GM19328 (cell line): ENCODE measurements around the gene ST6GALNAC5.

Source experiments
- ATAC-seq: cut with Tn5 transposase; IDR thresholded peaks from one replicate; pipeline ENCODE4 v1.9.1; 2021; ENCODE audit warnings: mild to moderate bottlenecking, moderate library complexity; ENCODE audit not compliant: unreplicated experiment

Gene ST6GALNAC5

DNA sequence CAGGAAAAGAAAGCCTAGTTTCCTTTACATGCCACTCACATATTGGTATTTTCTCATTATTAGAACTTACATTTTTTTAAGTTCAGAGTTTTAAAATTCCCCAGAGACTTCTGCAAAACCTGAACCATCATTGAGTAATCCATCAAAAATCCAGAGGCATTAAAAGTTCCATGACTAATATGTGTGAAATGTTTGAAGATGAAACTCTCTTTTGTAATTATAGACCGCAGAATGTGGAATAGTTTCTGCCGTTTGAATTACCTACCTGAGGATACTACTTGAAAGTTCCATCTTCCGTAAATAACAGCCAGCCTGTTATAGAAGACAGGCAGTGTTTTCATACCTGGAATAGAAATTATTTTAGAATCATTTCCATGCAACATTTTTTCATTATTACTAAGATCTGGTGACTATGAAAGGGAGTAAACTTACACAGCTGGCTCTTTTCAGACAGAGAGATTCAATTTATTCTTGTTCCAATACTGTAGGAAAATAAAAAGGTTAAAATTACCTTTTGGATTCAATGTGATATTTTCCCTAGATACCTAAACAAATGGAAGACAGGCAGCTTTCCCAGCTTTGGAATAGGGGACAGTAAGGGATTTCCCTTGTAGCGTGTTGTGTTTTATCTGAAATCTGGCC is 131.4 kb downstream of the ST6GALNAC5 start:
- no peak for ATAC-seq

DNA sequence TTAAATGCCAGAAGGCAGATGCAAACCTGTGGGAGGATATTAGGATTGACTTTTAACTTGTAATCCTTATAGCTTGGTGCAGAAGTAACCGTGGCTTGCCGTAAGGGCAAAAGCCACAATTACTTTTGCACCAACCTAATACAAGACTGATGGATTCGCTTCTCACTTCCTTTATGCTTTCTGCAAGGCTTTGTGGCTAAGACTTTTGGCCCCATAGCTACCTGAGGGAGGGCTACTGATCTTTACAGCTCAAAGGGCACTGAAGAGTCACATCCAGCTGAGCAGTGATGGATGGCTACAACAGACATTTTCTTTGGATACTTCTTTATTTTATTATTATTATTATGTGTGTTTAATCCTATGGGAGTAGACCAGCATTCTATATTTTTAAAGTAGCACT is 140.4 kb downstream of the ST6GALNAC5 start:
- ATAC-seq, result no peak

GRCh38 chr1:77010937-77011336 is 143.7 kb downstream of the ST6GALNAC5 start:
- no peak for ATAC-seq

DNA sequence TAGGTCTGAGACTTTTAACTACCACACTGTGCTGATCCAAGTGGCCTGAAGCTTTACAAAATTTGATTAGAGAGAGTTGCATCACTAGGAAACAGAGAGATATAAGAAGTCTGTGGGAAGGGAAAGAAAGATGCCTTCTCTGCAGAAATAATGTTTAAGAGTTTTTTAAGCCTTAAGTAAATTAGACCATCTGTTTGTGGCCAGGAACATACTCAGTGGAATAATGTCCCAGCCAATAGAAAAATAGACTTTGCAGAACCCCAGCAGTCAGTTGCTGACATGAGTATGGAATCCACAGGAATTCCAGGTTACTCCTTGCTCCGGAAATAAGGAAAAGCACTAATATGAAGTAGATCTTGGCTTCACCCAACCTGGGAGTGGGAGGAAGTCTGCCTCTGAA is 144.8 kb downstream of the ST6GALNAC5 start:
- ATAC-seq, result no peak

DNA sequence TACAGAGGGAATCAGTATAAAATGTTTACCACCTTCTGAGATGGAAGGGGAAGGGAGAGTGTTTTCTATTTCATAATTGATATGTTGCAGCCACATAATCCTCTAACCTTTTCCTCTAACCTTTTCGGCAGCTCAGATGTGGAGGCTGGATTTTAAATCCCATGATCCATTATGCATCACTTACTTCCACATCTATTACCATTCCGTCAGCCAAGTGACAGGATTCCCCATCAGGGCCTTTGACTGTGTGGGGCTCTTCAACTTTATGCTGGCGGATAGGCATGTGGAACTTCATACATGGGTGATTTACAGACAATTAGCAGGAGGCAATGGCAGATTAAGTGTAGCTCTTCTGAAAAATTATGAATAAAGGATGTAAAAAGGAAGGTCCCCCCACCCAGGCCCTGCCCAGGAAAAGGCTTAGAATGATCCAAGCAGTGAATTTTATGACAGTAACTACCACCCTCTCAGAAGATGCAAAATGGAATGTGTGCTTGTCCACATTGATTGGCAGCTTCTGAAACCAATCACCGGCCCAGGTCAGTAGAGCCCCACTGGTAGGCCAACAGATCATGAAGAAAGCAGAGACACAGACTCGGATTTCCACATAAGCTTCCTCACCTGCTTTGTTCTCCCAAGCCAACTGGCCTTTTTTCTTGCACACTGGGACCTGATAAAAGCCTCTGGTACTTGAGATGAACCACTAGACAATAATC is 147.0 kb downstream of the ST6GALNAC5 start:
- no peak for ATAC-seq

GRCh38 chr1:77015748-77016341 is 148.6 kb downstream of the ST6GALNAC5 start:
- ATAC-seq, result no peak

DNA sequence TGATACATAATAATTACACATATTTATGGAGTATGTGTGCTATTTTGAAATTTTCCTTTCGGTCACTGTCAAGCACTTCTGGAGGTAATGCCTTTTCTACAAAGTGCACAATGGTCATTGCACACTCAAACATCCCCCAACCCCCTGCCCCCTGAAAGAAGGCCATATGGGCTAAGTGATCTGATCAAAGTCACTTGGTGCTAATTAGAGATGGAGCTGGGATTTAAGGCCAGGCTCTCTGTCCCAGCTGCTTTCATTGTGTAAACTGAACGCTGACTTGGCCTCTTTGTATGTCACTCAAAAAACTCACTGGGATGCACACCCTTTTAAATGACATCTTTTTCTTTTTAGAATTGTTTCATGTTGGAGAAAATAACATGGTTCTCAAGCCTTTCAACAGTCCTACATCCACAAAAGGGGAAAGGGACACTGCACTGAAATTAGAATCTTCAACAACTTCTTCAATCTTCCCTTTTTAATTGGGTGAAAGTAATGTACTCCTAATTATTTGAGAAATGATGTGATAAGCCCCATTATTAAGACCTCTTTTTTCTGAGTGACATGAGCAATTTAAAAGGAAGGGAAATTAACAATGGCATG is 149.2 kb downstream of the ST6GALNAC5 start:
- no peak for ATAC-seq

GRCh38 chr1:77018311-77018710 is 151.0 kb downstream of the ST6GALNAC5 start:
- no peak for ATAC-seq

- ATAC-seq, result no peak
Observed at GRCh38 chr1:77018761-77019160, 151.5 kb downstream of the ST6GALNAC5 start.

DNA sequence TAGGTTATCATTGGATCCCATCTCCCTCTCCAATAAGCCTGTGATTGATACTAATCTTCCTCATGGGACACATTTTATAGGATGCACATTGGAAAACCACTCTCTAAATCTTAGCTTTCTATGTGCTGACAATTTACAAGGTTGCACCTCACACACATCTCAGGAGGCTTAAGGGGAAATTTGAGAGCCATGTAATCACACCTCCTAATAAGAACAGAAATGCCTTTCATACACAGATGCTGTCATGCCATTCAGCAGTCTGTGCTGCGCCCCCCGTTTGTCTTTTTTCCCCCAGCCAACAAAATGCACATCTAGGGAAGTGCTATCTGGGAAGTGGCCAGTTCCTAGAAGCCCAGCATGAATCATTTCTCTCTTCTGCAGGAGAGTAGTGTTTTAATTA is 154.5 kb downstream of the ST6GALNAC5 start:
- no peak for ATAC-seq

GRCh38 chr1:77024500-77024899 is 157.2 kb downstream of the ST6GALNAC5 start:
- no peak for ATAC-seq

GRCh38 chr1:77025599-77025998 is 158.3 kb downstream of the ST6GALNAC5 start:
- no peak for ATAC-seq

DNA sequence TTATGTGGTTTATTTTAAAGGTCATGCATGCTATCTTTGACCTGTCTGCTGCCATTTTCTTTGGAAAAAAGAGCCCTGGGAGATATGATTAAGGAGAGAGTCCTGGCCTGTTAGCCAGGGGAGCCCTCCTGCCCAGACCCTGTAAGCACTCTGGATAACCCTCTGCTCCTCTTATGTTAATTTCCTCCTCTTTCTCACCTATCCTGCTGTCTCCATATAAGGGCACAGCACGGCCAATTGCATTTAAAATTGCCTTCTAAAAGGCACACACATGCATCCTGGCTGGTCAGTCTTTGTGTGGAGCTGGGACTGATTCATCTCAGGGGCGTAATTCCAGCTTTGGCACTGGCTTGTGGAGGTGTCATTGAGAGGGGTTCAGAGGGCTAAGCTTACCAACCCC is 158.9 kb downstream of the ST6GALNAC5 start:
- no peak for ATAC-seq

DNA sequence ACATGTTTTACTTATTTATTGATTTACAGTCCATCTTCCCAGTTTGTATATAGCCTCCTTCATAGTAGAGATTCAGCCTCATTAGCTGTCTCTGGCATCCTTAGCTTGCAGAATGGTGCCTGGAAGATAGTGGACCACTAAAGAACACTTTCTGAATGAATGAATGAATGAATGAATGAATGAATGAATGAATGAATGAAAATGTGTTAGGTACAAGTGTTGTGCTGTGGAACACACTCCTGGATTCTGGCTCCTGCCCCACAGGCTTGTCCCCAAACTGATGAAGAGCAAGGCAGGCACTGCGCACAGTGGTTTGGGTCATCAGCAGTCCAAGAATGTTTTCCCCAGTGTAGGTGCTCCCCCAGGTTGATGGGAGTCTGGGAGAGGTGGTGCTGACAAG is 159.4 kb downstream of the ST6GALNAC5 start:
- no peak for ATAC-seq

DNA sequence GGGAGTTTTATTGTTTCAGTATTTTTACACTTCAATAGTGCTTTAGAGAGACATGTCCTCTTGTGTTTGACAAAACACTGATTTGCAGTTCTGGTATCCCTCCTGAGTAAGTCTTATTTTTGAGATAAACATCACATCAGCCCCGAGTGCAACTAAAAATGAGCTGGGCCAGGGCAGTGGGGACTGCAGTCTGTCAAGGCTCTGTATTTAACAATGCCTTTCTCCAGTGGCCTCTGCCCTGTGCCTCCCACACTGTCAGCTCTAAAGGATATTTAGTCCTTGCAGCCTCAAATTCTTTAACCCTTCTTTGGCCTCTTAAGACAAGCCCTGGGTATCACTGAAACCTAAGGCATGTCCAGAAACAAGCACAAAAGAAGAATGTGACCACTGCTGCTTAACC is 160.6 kb downstream of the ST6GALNAC5 start:
- no peak for ATAC-seq

DNA sequence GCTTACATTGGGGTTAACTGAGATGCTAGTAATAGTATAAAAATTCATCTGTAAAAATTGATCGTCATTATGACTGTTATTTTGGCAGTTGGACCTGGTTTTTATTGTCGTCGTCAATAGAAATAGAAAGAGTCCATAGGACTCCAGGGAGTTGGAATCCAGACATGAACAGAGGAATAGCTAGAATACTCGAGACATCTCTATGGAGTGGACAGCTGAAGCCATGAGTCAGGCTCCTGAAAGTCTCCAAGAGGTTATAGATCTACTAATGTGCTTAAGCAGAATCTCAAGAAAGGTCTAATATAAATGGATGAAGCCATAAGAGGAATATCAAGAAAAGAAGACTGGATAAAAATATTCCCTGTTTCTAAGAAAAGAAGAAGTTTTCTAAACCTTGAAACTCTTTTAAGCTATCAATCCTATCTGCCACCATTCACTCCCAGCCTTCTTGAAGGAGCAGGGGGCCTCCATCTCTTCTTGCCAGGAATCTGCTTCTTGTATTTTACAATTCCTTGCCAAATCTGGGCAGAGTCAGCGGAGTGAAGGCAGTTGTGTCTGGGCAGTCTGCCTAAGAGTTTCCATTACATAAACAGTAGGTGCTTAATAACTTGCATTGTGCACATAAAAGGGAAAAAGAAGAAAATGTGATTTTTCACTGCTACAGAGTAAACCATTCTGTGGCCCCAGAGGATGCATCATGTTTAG is 163.3 kb downstream of the ST6GALNAC5 start:
- ATAC-seq, result no peak

GRCh38 chr1:77031106-77031662 is 163.9 kb downstream of the ST6GALNAC5 start:
- ATAC-seq, result no peak

DNA sequence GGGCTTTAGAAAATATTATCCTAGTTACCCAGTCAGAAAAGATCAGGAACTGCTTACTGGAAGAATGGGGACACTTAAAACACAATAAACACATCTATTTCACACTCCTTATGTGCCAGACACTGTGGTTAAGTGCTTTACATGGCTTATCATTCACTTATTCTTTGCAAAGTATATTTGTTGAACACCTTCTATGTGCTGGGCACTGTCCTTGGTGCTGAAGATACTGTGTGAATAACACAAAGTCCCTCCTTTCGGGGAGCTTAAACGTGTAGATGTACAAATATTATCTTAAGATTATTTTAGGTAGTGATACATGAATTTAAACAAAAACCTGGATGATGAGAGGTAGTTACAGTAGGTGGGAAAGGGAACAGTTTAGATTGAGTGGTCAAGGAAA is 169.3 kb downstream of the ST6GALNAC5 start:
- no peak for ATAC-seq

- ATAC-seq, result no peak
Observed at GRCh38 chr1:77037038-77037437, 169.8 kb downstream of the ST6GALNAC5 start.

DNA sequence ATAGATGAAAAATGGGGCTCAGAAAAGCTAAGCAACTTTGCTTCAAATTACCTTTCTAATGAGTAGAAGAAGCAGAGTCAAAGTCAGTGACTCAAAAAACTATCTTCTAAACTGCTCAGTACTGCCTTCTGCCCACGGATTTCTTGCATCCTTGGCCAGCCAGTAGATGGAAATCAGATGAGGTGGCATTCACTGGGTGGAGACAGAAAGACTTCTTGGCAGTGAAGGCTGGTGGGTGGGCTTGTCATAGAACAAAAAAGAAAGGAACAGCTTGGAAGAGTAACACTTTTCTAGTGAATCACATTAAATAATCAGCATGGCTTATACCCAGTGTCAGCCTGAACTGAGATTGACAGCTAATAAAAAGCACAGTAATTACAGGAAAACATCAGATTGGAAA is 170.7 kb downstream of the ST6GALNAC5 start:
- ATAC-seq, result no peak

DNA sequence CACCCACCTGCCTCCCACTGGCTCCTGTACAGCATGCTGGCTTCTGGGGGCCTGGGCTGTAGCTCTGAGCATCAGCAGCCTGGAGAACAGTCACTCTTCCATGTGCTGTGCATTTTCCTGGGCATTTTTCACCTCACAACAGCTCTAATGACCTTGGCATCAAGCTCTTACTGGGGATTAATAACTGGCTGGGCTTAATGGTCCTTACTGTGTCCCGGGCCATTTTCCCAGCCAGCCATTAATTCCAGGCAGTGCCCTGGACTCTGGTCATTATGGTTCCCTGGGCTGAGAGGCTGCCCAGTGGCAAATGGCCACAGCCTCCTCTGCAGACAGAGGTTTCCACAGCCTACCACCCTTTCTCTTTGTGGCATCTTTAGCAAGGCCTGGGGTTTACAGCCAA is 171.8 kb downstream of the ST6GALNAC5 start:
- ATAC-seq, result no peak
